HEK293 (cell line): ENCODE results near the gene MCF2L.
A peak's percentile ranks its signal among the peaks of the same experiment; 100 is the strongest.

Experiments
- FEZF1 ChIP-seq: fragments of 450-650 bp; formaldehyde crosslinking; IDR thresholded peaks from 2 replicates; pipeline ENCODE4 v1.5.1; 2016; ENCODE audit warnings: missing biosample characterization, missing genetic modification characterization
- GLI4 ChIP-seq: fragments of 450-650 bp; formaldehyde crosslinking; IDR thresholded peaks from 2 replicates; pipeline ENCODE4 v1.5.1; 2016; ENCODE audit warnings: missing biosample characterization, missing genetic modification characterization
- REST ChIP-seq: fragments of 450-650 bp; formaldehyde crosslinking; IDR thresholded peaks from 2 replicates; pipeline ENCODE4 v1.5.1; 2016; ENCODE audit warnings: missing biosample characterization, missing genetic modification characterization
- ZNF660 ChIP-seq: fragments of 450-650 bp; IDR thresholded peaks from 2 replicates; pipeline ENCODE4 v1.5.1; 2018; ENCODE audit warnings: missing biosample characterization, mild to moderate bottlenecking, missing genetic modification characterization
- ZNF837 ChIP-seq: fragments of 450-650 bp; formaldehyde crosslinking; IDR thresholded peaks from 2 replicates; pipeline ENCODE4 v1.5.1; 2016; ENCODE audit warnings: missing biosample characterization, missing genetic modification characterization
- TF ChIP-seq, protein P1 (sequence below): fragments of 450-650 bp; formaldehyde crosslinking; IDR thresholded peaks from 2 replicates; pipeline ENCODE4 v1.5.1; 2016; ENCODE audit warnings: missing biosample characterization, missing genetic modification characterization
- TF ChIP-seq, protein P2 (sequence below): fragments of 450-650 bp; formaldehyde crosslinking; IDR thresholded peaks from 2 replicates; pipeline ENCODE4 v1.5.1; 2016; ENCODE audit warnings: missing biosample characterization, missing genetic modification characterization

DNA sequence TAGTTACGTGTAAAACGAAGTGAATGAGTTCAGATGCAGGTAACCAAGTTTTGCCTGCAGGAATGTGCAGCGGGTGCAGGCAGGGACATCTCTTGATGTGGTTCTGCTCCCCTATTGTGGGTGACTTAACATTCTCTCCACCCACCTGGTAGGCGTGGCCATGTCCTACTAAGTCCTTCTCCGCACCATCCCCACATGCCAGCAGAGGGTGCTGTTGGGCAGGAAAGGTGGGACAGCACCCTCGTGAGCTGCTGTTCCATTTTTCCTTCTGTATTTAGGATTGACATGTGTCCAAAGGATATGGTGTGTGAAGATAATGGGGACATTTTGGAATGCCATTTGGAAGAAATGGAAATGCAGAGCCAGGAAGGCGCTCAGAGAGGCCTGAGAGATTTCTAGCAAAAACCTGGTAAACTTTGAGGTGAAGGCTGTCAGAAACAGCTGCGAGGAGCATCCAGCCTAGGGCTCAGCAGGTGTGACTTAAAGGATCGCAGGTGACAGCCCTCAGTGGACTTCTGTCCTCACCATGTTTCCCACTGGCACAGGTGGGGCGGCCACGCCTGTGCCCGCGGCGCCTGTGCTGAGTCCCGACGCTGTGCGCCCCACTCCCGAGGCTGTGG lies 26.2 kb upstream of the MCF2L start:
- TF ChIP-seq, protein P1, sequence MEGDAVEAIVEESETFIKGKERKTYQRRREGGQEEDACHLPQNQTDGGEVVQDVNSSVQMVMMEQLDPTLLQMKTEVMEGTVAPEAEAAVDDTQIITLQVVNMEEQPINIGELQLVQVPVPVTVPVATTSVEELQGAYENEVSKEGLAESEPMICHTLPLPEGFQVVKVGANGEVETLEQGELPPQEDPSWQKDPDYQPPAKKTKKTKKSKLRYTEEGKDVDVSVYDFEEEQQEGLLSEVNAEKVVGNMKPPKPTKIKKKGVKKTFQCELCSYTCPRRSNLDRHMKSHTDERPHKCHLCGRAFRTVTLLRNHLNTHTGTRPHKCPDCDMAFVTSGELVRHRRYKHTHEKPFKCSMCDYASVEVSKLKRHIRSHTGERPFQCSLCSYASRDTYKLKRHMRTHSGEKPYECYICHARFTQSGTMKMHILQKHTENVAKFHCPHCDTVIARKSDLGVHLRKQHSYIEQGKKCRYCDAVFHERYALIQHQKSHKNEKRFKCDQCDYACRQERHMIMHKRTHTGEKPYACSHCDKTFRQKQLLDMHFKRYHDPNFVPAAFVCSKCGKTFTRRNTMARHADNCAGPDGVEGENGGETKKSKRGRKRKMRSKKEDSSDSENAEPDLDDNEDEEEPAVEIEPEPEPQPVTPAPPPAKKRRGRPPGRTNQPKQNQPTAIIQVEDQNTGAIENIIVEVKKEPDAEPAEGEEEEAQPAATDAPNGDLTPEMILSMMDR (tag by site-specific recombination): no peak
- no peak for TF ChIP-seq ZNF837 (tag by site-specific recombination)
- TF ChIP-seq GLI4 (tag by site-specific recombination): no peak
- TF ChIP-seq FEZF1 (tag by site-specific recombination): no peak
- peak; percentile 72 for TF ChIP-seq REST (tag by site-specific recombination)
- peak; percentile 68; the same call in 1 of the 2 replicates for TF ChIP-seq ZNF660 (tag by site-specific recombination)
- TF ChIP-seq, protein P2, sequence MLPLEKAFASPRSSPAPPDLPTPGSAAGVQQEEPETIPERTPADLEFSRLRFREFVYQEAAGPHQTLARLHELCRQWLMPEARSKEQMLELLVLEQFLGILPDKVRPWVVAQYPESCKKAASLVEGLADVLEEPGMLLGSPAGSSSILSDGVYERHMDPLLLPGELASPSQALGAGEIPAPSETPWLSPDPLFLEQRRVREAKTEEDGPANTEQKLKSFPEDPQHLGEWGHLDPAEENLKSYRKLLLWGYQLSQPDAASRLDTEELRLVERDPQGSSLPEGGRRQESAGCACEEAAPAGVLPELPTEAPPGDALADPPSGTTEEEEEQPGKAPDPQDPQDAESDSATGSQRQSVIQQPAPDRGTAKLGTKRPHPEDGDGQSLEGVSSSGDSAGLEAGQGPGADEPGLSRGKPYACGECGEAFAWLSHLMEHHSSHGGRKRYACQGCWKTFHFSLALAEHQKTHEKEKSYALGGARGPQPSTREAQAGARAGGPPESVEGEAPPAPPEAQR: no peak
